GM23338 (cell line): ENCODE data around the gene GLE1. TPM values are rescaled to one million over a fixed set of nuclear protein-coding genes. Genes with fewer than 3 reads are reported as not detected.

Experiments
- ATAC-seq: fragments of 200-7000 bp; cut with Tn5 transposase; 3 replicates; pipeline ENCODE4 v1.9.1; 2020
- DNase-seq: peaks from one replicate; pipeline ENCODE4 v3.0.0-alpha.2; 2015; ENCODE audit warnings: low spot score
- H2AFZ ChIP-seq: fragments of 200-600 bp; sonication (generic); 2 replicates; pipeline ENCODE4 v1.8.0; 2016; ENCODE audit warnings: antibody characterized with exemption, mild to moderate bottlenecking, moderate library complexity
- H3F3A ChIP-seq: fragments of 200-600 bp; sonication (generic); replicated peaks from 2 replicates; pipeline ENCODE4 v1.8.0; 2017; ENCODE audit warnings: antibody characterized with exemption, mixed run types, low read depth
- H3K27ac ChIP-seq: fragments of 200-600 bp; sonication (generic); 2 replicates; pipeline ENCODE4 v1.6.1; 2016; ENCODE audit warnings: low read depth
- H3K27me3 ChIP-seq: fragments of 200-600 bp; sonication (generic); 2 replicates; pipeline ENCODE4 v1.8.0; 2016; ENCODE audit warnings: mild to moderate bottlenecking, mixed run types, moderate library complexity; ENCODE audit not compliant: insufficient read depth
- H3K36me3 ChIP-seq: fragments of 200-600 bp; sonication (generic); 2 replicates; pipeline ENCODE4 v1.8.0; 2016; ENCODE audit warnings: mild to moderate bottlenecking; ENCODE audit not compliant: insufficient read depth
- H3K4me1 ChIP-seq: fragments of 200-600 bp; sonication (generic); 2 replicates; pipeline ENCODE4 v1.8.0; 2016; ENCODE audit warnings: mild to moderate bottlenecking, moderate library complexity; ENCODE audit not compliant: insufficient read depth
- H3K4me2 ChIP-seq: fragments of 200-600 bp; sonication (generic); 2 replicates; pipeline ENCODE4 v1.7.1; 2017; ENCODE audit warnings: mixed run types
- H3K4me3 ChIP-seq: fragments of 200-600 bp; sonication (generic); 2 replicates; pipeline ENCODE4 v1.6.1; 2016; ENCODE audit warnings: mixed run types
- H3K79me2 ChIP-seq: fragments of 200-600 bp; sonication (generic); replicated peaks from 2 replicates; pipeline ENCODE4 v1.8.0; 2017; ENCODE audit warnings: mild to moderate bottlenecking; ENCODE audit not compliant: insufficient read depth
- H3K9me2 ChIP-seq: fragments of 200-600 bp; sonication (generic); 2 replicates; pipeline ENCODE4 v1.8.0; 2017; ENCODE audit not compliant: insufficient read depth
- H4K20me1 ChIP-seq: fragments of 200-600 bp; sonication (generic); replicated peaks from 2 replicates; pipeline ENCODE4 v1.8.0; 2017; ENCODE audit warnings: mild to moderate bottlenecking; ENCODE audit not compliant: insufficient read depth
- H3K27ac Mint-ChIP-seq: 2 replicates; pipeline ENCODE4 v1.8.0; 2020; ENCODE audit warnings: inconsistent platforms, mild to moderate bottlenecking, moderate library complexity, mixed read lengths
- H3K27me3 Mint-ChIP-seq: 3 replicates; pipeline ENCODE4 v1.8.0; 2022; ENCODE audit warnings: low read depth, mild to moderate bottlenecking, moderate library complexity, mixed read lengths, inconsistent platforms; ENCODE audit not compliant: insufficient read depth, poor library complexity
- H3K36me3 Mint-ChIP-seq: 3 replicates; pipeline ENCODE4 v1.8.0; 2021; ENCODE audit warnings: low read depth, mild to moderate bottlenecking, inconsistent platforms, moderate library complexity, mixed read lengths
- H3K4me1 Mint-ChIP-seq: 3 replicates; pipeline ENCODE4 v1.8.0; 2020; ENCODE audit warnings: mild to moderate bottlenecking, inconsistent platforms, mixed read lengths
- H3K4me3 Mint-ChIP-seq: 3 replicates; pipeline ENCODE4 v1.8.0; 2021; ENCODE audit warnings: moderate library complexity, mild to moderate bottlenecking, inconsistent platforms, mixed read lengths
- H3K9me3 Mint-ChIP-seq: 3 replicates; pipeline ENCODE4 v1.8.0; 2020; ENCODE audit warnings: moderate library complexity, mild to moderate bottlenecking, inconsistent platforms, mixed read lengths
- CREB1 ChIP-seq: fragments of 250-450 bp; sonication (Bioruptor Pico); IDR thresholded peaks from 2 replicates; pipeline ENCODE4 v1.5.0; 2020; ENCODE audit warnings: low read depth, mild to moderate bottlenecking, moderate library complexity
- EZH2phosphoT487 ChIP-seq: fragments of 200-600 bp; sonication (generic); IDR thresholded peaks from one replicate; pipeline ENCODE4 v1.8.1; 2018; ENCODE audit warnings: antibody characterized with exemption; ENCODE audit not compliant: unreplicated experiment
- JUNB ChIP-seq: IDR thresholded peaks from one replicate; pipeline ENCODE4 v1.6.1; 2016; ENCODE audit warnings: antibody characterized with exemption; ENCODE audit not compliant: unreplicated experiment
- NANOG ChIP-seq: IDR thresholded peaks from 2 replicates; pipeline ENCODE4 v1.6.1; 2016; ENCODE audit warnings: antibody characterized with exemption, borderline replicate concordance
- POLR2AphosphoS5 ChIP-seq: IDR thresholded peaks from 2 replicates; pipeline ENCODE4 v1.6.1; 2016; ENCODE audit warnings: antibody characterized with exemption, low read depth
- STAT1 ChIP-seq: IDR thresholded peaks from one replicate; pipeline ENCODE4 v1.6.1; 2016; ENCODE audit warnings: antibody characterized with exemption; ENCODE audit not compliant: unreplicated experiment
- ZNF114 ChIP-seq: fragments of 250-450 bp; sonication (Bioruptor Pico); IDR thresholded peaks from 2 replicates; pipeline ENCODE4 v1.5.0; 2020; ENCODE audit warnings: mild to moderate bottlenecking, moderate library complexity
- ZNF331 ChIP-seq: fragments of 250-450 bp; sonication (Bioruptor Pico); IDR thresholded peaks from 2 replicates; pipeline ENCODE4 v1.5.0; 2020; ENCODE audit warnings: low read depth, mild to moderate bottlenecking, moderate library complexity
- polyA plus RNA-seq: library from polyadenylated mRNA; unstranded; fragments of >200 nt; fragmentation: Nextera tagmentation; extraction: Ambion mirVana; gene quantifications from 2 replicates; pipeline ENCODE4 v1.2.1, GENCODE V29; 2016
- total RNA-seq: library from RNA; depleted of rRNA; stranded (reverse); fragments of >200 nt; shearing (Covaris generic); gene quantifications from 2 replicates; pipeline ENCODE4 v1.2.3, GENCODE V29; 2014
- TF ChIP-seq, protein P1 (sequence below), 2 experiments: fragments of 200-600 bp in 1 of 2; sonication (generic) in 1 of 2; conservative IDR thresholded peaks; 2 replicates each; pipeline versions ENCODE4 v1.5.1 to v1.6.1; 2016 to 2017; ENCODE audit warnings: antibody characterized with exemption in 2 of 2, low read depth in 2 of 2, mild to moderate bottlenecking in 2 of 2, moderate library complexity in 1 of 2
- TF ChIP-seq, protein P2 (sequence below): IDR thresholded peaks from 2 replicates; pipeline ENCODE4 v1.6.1; 2016; ENCODE audit warnings: antibody characterized with exemption

GLE1 gene
- total and polyA plus RNA-seq, 2 experiments from 2014 or later = 7.4 to 22.1 TPM

DNA sequence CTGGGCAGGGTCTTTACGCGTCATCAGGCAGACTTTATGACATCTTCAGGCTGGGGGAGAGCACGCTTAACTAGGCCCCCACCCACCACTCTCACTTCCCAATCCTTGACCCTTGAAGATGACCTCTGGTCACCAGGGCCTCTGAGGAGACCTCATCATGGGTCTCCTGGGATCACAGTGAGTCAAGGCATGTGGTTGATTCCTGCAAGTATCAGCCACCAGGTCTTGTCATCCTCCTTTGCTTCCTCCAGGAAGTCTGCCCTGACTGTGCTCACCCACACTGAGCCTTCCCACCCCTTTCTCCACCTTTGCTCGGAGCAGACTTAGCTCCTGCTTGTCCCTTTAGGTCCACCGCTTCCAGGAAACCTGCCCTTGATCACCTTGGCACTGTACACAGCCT is 31.4 kb upstream of the GLE1 start (continued):
- TF ChIP-seq JUNB (no peak), ZNF331 (CRISPR knock-in tag) (no peak), EZH2phosphoT487 (no peak), CREB1 (CRISPR knock-in tag) (no peak), POLR2AphosphoS5 (no peak), STAT1 (no peak), NANOG (no peak), ZNF114 (CRISPR knock-in tag) (no peak)
- TF ChIP-seq, protein P1, sequence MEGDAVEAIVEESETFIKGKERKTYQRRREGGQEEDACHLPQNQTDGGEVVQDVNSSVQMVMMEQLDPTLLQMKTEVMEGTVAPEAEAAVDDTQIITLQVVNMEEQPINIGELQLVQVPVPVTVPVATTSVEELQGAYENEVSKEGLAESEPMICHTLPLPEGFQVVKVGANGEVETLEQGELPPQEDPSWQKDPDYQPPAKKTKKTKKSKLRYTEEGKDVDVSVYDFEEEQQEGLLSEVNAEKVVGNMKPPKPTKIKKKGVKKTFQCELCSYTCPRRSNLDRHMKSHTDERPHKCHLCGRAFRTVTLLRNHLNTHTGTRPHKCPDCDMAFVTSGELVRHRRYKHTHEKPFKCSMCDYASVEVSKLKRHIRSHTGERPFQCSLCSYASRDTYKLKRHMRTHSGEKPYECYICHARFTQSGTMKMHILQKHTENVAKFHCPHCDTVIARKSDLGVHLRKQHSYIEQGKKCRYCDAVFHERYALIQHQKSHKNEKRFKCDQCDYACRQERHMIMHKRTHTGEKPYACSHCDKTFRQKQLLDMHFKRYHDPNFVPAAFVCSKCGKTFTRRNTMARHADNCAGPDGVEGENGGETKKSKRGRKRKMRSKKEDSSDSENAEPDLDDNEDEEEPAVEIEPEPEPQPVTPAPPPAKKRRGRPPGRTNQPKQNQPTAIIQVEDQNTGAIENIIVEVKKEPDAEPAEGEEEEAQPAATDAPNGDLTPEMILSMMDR (conservative IDR thresholded peaks at IDR 0.05; ENCODE audit: low read depth in 2 of 2) = no peak

DNA sequence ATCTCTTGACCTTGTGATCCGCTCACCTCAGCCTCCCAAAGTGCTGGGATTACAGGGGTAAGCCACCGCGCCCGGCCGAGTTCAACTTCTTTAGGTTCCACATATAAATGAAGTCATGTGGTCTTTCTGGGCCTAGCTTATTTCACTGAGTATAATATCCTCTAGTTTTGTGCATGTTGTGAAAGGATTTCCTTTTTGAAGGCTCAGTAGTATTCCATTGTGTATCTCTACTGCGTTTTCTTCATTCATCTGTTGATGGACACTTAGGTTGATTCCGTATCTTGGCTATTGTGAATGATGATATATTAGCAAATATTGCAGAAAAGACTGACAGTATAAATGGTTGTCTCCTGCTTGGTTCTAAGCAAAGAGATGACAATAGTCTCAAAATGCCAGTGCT is 28.7 kb upstream of the GLE1 start:
- Histone ChIP-seq H3K27me3 (no peaks in the 10 kb centered on the region), H3K9me2 (no peaks in the 10 kb centered on the region), H3F3A (no peaks in the 10 kb centered on the region), H3K36me3 (peaks cover 10% of the 10 kb centered on the region; the same call in 1 of the 2 replicates), H3K4me1 (no peaks in the 10 kb centered on the region), H3K27ac (no peak overlapping the region), H3K4me2 (no peak overlapping the region), H4K20me1 (peaks cover 3% of the 10 kb centered on the region; the same call in 1 of the 2 replicates), H2AFZ (no peak overlapping the region), H3K4me3 (no peak overlapping the region), H3K79me2 (no peaks in the 10 kb centered on the region)
- Mint-ChIP-seq H3K4me3 (no peak overlapping the region), H3K4me1 (peaks cover 8% of the 10 kb centered on the region), H3K27ac (no peak overlapping the region), H3K27me3 (peaks cover 8% of the 10 kb centered on the region), H3K9me3 (no peaks in the 10 kb centered on the region), H3K36me3 (peaks cover 21% of the 10 kb centered on the region)
- no peak for DNase-seq
- ATAC-seq = no peak
- TF ChIP-seq JUNB = no peak
- TF ChIP-seq, protein P2, sequence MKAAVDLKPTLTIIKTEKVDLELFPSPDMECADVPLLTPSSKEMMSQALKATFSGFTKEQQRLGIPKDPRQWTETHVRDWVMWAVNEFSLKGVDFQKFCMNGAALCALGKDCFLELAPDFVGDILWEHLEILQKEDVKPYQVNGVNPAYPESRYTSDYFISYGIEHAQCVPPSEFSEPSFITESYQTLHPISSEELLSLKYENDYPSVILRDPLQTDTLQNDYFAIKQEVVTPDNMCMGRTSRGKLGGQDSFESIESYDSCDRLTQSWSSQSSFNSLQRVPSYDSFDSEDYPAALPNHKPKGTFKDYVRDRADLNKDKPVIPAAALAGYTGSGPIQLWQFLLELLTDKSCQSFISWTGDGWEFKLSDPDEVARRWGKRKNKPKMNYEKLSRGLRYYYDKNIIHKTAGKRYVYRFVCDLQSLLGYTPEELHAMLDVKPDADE = no peak
- TF ChIP-seq, protein P1 (conservative IDR thresholded peaks at IDR 0.05; ENCODE audit: low read depth in 2 of 2) = no peak
